NCI-H510A (cell line): Measurements from ENCODE around the gene TET1.
A peak's percentile ranks its signal among the peaks of the same experiment; 100 is the strongest.
"Not testable (repeated sequence)": the region's sequence is repeated elsewhere in the genome, so short reads cannot be mapped to it uniquely, and the experiment has no call there.

Experiments used
- DNase-seq: peaks from one replicate; lab custom pipeline; 2025; lab: John Stamatoyannopoulos, UW

Gene TET1

GRCh38 chr10:68564712-68565111, 4.6 kb downstream of the TET1 start:
- DNase-seq = no peak

- no peak for DNase-seq
Measured at GRCh38 chr10:68565658-68566057, 5.5 kb downstream of the TET1 start.

GRCh38 chr10:68566351-68566750, 6.2 kb downstream of the TET1 start:
- DNase-seq = no peak

GRCh38 chr10:68566955-68567354, 6.8 kb downstream of the TET1 start:
- DNase-seq = no peak

GRCh38 chr10:68572151-68572550, 12.0 kb downstream of the TET1 start:
- no peak for DNase-seq

- DNase-seq = no peak
Measured at GRCh38 chr10:68574051-68574450, 13.9 kb downstream of the TET1 start.

- DNase-seq = no peak
Measured at GRCh38 chr10:68576118-68576517, 16.0 kb downstream of the TET1 start.

- no peak for DNase-seq
Measured at GRCh38 chr10:68578974-68579373, 18.8 kb downstream of the TET1 start.

- not testable (repeated sequence) for DNase-seq
Measured at GRCh38 chr10:68584187-68584586, 24.1 kb downstream of the TET1 start.

- no peak for DNase-seq
Measured at GRCh38 chr10:68586606-68587305, 26.6 kb downstream of the TET1 start.

- DNase-seq = no peak
Measured at GRCh38 chr10:68594405-68594804, 34.3 kb downstream of the TET1 start.

- no peak for DNase-seq
Measured at GRCh38 chr10:68595513-68595912, 35.4 kb downstream of the TET1 start.

GRCh38 chr10:68597407-68597806, 37.3 kb downstream of the TET1 start:
- no peak for DNase-seq

- peak; percentile 48 for DNase-seq
Measured at GRCh38 chr10:68598978-68599770, 39.0 kb downstream of the TET1 start.

GRCh38 chr10:68599771-68600040, 39.6 kb downstream of the TET1 start:
- no peak for DNase-seq

GRCh38 chr10:68600041-68600778, 40.1 kb downstream of the TET1 start:
- peak; percentile 83 for DNase-seq

- no peak for DNase-seq
Measured at GRCh38 chr10:68601501-68602265, 41.5 kb downstream of the TET1 start.

GRCh38 chr10:68602434-68602833, 42.3 kb downstream of the TET1 start:
- DNase-seq = no peak

GRCh38 chr10:68603766-68604165, 43.6 kb downstream of the TET1 start:
- DNase-seq = no peak

- DNase-seq = no peak
Measured at GRCh38 chr10:68604441-68604840, 44.3 kb downstream of the TET1 start.

GRCh38 chr10:68606918-68607317, 46.8 kb downstream of the TET1 start:
- DNase-seq = no peak

- DNase-seq = not testable (repeated sequence)
Measured at GRCh38 chr10:68610023-68610422, 49.9 kb downstream of the TET1 start.
